Activated T-cell treated with anti-CD3 and anti-CD28 coated beads, Interleukin-2, amount 50 U/mL, for 48 hours (primary cell): ENCODE results near the gene FLAD1.
"Not testable (repeated sequence)": the region's sequence is repeated elsewhere in the genome, so short reads cannot be mapped to it uniquely, and the experiment has no call there.

Source experiments
- DNase-seq, 2 experiments: peaks; one replicate each; pipeline ENCODE4 v3.0.0-alpha.2; 2020

The FLAD1 gene

GRCh38 chr1:154992721-154993571 is 9.8 kb downstream of the FLAD1 start:
- DNase-seq = no peak

- DNase-seq = no peak
Observed at GRCh38 chr1:154993572-154994268, 10.6 kb downstream of the FLAD1 start, which contains the start of gene LENEP. Gene LENEP (plus strand): TSS chr1:154993586. CDS start chr1:154993608, 22 bp downstream.

DNA sequence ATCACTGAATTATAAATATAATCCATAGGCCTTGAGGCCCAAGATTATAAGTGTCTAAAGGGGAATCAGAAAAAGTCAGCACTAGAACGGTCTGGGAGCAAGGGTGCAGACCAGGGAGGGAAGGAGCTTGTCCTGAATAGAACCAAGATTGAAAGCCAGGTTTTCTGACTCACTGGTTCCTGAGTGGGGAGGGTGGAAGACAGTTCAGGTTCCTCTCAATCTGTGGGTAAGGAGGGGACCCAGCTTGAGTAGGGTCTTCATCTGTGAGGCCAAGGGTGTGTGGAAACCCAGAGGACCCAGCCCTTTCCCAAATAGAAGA is 11.1 kb downstream of the FLAD1 start:
- DNase-seq = no peak

- DNase-seq = no peak
Observed at GRCh38 chr1:154994591-154994990, 11.4 kb downstream of the FLAD1 start.

GRCh38 chr1:154995301-154995983 is 12.3 kb downstream of the FLAD1 start:
- DNase-seq = not testable (repeated sequence)

DNA sequence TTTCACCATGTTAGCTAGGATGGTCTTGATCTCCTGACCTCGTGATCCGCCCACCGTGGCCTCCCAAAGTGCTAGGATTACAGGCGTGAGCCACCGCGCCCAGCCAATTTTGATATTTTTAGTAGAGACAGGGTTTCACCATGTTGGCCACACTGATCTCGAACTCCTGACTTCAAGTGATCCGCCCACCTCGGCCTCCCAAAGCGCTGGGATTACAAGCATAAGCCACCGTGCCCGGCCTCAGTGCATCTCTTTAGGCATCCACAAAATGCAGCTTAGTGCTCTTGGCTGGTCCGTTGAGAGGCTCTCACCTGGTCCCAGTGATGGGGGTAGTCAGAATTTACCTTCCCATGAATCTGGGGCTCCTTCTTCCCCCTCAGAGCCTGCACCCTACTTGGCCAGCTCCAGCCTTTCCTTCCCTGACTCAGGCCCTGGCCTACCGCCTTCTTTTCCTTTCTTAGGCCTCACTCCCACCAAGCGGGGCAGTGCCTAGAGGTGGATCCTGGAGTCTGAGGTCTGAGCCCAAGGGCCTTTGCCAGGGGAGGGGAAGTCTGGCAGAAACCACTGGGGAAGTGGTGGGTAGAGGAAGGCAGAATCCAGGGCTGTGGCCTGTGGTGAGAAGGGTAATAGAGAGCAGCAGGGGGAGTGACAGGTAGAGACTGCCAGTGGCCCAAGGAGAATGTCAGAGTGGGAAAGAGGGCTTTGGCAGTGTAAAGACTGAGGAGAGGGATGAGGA is 14.0 kb downstream of the FLAD1 start:
- no peak for DNase-seq

DNA sequence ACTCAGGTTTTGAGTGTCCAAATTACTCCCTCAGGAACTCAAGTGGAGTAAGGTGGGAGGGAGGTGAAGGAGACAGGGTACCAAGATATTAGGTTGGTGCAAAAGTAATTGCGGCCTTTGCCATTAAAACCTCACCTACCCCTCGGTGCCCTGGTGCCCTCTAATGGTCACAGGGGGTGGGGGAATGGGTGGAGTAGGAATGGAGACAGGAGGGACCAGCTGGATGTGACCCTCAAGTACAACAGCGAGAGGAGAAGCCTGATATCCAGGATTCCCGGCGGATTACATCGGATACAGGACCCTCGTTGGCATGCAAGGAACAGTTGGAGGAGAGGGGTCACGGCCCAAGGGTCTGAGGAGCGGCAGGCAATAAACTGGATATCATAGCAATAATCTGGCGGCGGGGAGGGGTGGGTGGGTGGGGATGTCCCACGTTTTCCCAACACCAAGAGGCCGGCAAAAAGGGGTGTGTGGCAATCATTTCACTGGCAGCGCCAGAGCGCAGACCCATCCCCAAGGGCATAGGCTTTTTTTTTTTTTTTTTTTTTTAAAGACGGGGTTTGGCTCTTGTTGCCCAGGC is 15.1 kb downstream of the FLAD1 start:
- DNase-seq = no peak

DNA sequence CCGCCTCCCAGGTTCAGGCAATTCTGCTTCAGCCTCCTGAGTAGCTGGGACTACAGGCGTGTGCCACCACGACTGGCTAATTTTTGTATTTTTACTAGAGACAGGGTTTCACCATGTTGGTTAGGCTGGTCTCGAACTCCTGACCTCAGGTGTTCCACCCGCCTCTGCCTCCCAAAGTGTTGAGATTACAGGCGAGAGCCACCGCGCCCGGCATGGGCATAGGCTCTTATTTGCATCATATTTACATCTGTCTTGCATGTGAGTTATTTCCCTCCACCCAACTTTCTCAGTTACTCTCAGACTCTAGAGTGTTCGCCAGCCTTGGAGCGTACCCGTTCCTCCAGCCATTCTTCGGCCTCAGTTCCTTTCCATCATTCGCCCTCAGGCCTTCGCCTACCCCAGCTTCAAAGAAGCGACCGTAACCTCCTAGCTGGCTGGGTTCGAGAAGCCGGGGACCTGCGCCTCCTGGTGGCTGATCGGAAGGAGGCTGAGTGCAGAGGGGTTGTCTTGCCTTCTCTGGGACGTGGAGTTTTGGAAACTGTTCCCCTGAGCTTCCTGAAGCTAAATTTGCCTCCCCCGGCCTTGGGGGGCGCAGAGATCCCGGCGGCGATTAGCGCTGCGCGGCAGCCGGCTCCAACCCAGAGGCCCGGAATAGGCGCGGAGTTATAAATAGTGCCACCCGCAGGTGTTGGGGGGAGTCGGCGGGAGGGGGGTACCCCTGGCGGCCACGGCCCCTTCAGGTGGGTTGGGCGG is 15.8 kb downstream of the FLAD1 start:
- peak; percentile 88 to 90 for DNase-seq

DNA sequence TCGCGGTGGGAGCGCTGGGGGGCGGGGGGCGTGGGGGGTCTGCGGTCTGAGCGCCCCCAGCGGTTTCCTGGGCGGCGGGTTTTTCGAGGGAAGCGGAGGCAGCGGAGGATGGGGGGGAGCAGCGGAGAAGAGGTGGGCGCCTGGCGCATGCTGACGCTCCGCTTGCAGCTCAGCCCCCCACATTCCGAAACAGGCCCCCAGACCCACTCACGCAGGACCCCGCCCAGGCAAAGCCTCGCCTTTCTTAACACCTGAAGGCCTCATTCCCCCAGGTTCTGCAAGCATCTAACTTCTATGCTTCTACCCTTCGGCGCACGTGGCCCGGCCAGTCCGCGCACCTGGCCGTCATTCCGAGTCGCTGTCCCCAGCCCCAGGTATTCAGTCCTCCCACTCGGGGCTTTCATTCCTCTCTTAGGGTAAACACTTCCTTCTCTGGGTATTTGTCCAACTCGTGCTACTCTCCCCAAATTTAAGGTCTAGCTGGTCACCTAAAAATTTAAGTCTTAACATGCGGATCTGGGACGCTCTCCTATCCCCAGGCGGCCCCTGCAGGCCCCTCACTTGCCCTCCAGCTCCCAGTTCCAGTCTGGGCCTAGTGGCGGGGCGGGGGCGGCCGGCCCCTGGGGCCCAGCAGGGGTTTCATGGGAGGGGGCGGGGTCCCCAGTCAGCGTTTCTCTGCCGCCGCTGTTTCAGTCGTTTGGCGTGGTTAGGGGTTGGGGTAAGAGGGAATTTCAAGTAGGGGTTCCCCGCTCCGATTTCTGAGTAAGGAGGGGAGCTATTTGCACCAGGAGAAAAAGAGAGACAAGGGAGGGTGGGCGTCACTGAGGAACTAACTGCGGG is 16.6 kb downstream of the FLAD1 start:
- peak; percentile 79 to 83 for DNase-seq

DNA sequence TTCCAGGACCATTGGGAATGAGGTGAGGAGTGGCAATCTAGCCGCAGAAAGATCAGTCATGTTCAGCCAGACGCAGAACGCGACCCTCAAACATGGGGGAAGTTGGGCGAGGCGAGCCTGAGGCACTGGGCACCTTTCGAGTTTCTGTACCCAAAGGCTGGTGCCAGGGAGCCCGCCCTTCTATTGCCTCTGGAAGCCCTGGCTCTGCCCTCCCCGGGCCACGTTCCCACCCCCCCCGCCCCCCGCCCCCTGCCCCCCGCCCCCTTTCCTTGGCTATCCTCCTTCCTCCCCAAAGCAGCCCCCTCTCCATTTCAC is 17.2 kb downstream of the FLAD1 start:
- DNase-seq = no peak

- peak; percentile 92 to 94 for DNase-seq
Observed at GRCh38 chr1:155000726-155001424, 17.7 kb downstream of the FLAD1 start.

- DNase-seq = no peak
Observed at GRCh38 chr1:155001425-155001674, 18.2 kb downstream of the FLAD1 start.

DNA sequence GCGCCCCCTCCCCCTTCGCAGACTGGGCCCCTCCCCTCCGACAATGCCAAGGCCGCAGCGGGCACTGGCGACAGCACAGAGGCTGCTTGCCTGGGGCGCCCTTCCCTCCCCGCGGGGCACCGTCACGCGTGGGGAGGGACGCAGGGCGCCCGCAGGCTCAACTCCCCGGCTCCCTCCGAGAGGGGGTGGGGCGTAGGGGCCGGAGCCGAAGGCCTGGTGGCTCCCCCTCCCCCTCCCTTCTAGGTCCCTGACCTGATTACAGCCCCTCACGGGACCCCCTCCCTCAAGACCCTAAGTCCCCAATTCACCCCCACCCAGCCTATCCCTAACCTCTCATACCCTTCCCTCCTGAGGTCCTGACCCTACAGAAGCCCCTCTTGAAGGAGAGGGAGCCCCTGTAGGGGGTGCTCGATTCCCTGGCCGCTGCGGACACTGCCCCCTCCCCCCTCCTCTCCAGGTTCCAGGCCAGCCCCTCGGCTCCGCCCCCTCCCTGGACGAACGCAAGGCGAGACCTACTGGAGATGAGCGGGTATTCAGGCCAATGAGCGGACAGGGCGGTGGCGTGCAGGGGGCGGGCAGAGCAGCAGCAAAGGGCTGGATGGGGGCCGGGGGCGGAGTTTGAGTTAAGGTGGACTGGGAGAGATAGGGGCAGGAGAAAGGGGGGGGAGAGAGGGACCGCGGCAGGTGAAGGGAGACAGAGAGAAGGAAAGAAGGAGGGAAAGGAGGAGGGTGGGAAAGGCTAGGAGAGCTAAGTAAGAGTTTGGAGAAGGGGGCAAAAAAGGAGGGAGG is 18.7 kb downstream of the FLAD1 start:
- peak; percentile 99 for DNase-seq

DNA sequence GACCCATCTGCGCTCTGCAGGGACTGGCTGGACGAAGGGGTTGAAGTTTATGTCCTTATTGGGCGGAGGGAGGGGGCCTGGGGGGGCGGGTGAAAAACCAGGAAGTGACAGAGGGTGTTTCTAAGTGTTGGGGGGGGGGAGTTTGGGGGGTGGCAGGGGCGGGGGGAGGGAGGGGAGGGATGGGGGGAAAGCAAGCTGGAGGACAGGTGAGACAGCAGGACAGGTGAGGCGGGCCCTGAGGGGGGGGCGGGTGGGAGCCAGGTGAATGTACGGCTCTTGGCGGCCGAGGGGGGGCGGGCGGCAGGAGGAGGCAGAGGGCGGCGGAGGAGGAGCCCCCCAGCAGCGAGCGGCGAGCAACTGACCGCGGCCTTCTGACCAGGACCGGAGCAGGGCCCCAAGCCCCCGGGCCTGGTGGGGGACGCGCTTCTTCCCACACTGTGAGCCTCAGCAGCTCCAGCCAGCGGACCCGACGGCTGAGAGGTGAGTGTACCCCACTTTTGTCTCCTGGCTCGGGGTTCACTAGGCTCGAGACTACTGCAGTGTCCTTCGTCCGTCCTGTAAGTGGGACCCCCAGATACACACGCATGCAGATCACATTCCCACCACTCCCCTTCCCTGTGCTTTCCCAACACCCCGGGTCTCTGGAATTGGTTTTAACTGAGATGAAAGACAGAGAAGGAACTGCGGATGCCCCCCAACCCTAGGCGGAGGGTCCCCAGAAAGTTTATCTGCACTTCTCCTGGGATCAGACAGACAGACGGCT is 19.5 kb downstream of the FLAD1 start, which contains the start of gene ZBTB7B:
Gene ZBTB7B (plus strand): TSS at position 339 of the 763 bp plus-strand sequence. CDS start 11,859 bp downstream, outside the sequence.
- peak in 1 of 2 experiments; percentile 48 for DNase-seq

DNA sequence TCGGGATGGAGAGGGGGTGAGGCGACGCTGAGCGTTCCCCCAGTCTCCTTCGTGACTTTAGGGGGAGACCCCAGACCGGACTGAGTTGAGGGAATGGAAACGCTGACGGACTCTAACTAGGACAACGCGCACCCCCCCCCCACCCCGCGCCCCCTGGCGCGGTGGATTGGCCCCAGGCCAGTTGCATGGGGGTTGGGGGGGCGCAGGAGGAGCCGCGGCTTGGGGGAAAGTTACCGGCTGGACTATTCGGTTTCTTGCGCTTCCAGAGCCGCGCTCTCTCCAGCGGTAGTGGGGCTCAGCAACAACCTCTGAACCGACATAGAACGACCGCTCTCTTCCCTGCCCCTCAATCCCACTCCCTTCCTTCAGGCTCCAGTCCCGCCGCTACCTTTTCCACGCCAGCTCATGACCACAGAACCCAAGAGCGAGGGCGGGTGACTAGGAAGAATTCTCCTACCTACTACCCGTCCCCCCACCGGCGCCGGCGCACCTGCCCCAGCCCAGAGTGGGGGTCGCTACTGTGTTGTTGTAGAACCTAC is 20.2 kb downstream of the FLAD1 start:
- DNase-seq = peak; percentile 52 to 56

GRCh38 chr1:155003766-155004351 is 20.7 kb downstream of the FLAD1 start:
- DNase-seq = peak in 1 of 2 experiments; percentile 46

DNA sequence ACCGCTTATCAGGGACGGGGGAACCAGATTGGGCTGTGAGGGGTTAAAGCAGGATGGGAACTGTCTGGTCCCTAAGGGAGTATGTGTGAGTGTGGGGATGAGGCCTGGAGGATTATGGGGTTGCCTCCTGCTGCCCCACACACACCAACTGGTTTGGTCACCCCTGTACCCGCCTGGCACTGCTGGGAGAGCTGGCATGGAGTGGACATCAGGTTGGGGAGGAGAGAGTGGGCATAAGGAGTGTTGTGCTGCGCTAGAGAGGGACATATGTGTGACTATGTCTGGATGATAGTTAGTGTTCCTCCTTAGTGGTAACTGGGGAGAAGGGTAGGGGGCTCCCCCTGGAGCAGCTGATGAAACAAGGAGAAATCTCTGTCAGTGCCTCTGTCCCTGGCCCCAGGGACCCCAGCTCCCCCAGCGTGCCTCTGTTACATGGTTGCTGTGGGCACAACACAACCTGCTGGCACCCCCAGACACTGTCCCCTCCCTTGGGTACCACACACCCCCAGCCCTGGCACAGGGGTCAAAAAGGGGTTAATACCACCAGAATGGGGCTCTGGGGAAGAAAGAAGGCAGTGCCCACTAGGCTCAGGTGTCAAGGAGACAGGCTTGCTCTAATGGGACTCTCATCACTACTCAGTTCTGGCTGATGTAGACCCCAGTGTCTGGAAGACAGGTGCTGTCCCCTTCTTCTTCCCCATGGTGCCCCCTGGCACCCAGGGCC is 21.4 kb downstream of the FLAD1 start:
- peak in 1 of 2 experiments; percentile 34 for DNase-seq
